Activated CD8-positive, alpha-beta memory T cell treated with anti-CD3 and anti-CD28 coated beads, Interleukin-2, amount 50 U/mL, for 24 hours (primary cell): ENCODE data around the gene CRYGB.
"Not testable (repeated sequence)": the region's sequence is repeated elsewhere in the genome, so short reads cannot be mapped to it uniquely, and the experiment has no call there.

Source experiments
- DNase-seq: peaks from one replicate; pipeline ENCODE4 v3.0.0-alpha.2; 2020; ENCODE audit errors: extremely low read depth

The CRYGB gene

GRCh38 chr2:208112969-208113368, 33.0 kb downstream of the CRYGB start:
- no peak for DNase-seq

GRCh38 chr2:208112273-208112745, 33.6 kb downstream of the CRYGB start:
- DNase-seq, result not testable (repeated sequence)

- DNase-seq, result no peak
Observed at GRCh38 chr2:208103616-208104015, 42.3 kb downstream of the CRYGB start.

GRCh38 chr2:208101716-208102631, 44.0 kb downstream of the CRYGB start:
- no peak for DNase-seq

GRCh38 chr2:208099682-208100470, 46.1 kb downstream of the CRYGB start:
- DNase-seq, result no peak

GRCh38 chr2:208098701-208099100, 47.3 kb downstream of the CRYGB start:
- DNase-seq, result not testable (repeated sequence)

GRCh38 chr2:208098267-208098666, 47.7 kb downstream of the CRYGB start:
- no peak for DNase-seq

GRCh38 chr2:208097801-208098200, 48.2 kb downstream of the CRYGB start:
- no peak for DNase-seq

- DNase-seq, result no peak
Observed at GRCh38 chr2:208097313-208097712, 48.6 kb downstream of the CRYGB start.

GRCh38 chr2:208096080-208096479, 49.9 kb downstream of the CRYGB start:
- no peak for DNase-seq

- no peak for DNase-seq
Observed at GRCh38 chr2:208093128-208093527, 52.8 kb downstream of the CRYGB start.
